ENCODE results near the gene TBC1D23.
A peak's percentile ranks its signal among the peaks of the same experiment; 100 is the strongest.
"Not testable (repeated sequence)": the region's sequence is repeated elsewhere in the genome, so short reads cannot be mapped to it uniquely, and the experiment has no call there.

TBC1D23 gene

DNA sequence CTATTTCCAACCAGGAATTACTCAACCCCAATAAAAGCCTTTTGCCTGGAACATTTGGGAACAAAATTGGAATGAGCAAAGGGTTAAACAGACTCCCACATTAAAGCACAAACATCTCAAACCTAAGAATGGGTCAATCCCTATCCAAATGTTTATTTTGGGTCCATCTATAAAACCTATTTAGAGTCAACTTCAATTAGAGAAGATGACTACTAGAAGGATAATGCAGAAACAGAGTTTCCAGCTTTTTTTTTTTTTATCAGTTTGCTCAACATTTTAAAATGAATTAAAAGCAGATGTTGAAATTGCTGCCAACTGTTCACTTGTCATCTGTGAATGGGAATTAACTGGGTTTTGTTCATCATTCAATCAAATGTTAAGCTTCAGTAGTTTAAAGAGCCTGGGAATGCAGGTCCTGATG is 4.1 kb upstream of the TBC1D23 start:
- peak; percentile 47 for DNase-seq (ENCODE audit: low read depth)

DNA sequence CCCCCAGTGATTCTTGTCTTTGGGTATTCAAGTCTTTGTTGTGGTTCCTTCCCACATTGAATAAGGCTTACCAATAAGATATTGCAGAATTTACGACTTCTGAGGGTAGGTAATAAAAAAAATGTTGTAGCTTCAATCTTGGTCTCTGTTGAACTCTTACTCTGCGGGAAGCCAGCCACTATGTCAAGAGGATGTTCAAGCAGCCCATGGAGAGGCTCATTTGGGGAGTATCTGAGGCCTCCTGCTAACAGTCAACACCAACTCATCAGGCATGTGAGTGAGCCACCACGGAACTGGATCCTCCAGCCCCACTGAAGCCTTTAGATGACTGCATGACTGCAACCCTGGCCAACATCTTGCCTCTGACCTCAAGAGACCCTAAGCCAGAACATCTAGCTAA is 3.2 kb upstream of the TBC1D23 start:
- no peak for DNase-seq (ENCODE audit: low read depth)

DNA sequence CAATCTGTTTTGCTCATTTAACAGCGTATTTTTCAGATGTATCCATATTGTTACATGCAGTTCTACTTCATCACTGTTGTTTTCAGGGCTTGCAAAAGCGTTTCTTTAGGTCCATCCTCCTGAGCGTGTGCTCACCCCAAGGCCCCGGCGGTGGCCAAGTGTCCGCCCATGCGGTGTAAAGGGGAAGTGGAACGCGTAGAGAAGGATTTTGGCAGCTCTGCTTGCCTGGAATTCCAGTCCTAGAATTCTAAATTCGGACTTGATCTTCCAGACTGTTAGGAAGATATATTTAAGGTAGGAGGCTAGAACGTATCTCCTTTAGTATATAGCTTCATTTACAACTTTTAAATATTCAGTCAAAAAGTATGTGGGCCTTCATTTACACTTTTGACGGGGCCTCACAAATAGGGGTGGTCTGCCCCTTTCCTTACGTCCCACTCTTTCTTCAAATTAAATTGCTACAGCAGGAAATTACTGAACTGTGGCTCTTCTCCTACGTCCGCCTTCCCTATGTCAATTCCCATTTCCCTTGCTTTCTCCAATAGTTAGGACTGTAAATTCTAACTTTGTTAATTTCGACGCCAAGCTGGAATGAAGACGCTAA is 609 bp upstream of the TBC1D23 start:
- DNase-seq (ENCODE audit: low read depth), result peak; percentile 67

DNA sequence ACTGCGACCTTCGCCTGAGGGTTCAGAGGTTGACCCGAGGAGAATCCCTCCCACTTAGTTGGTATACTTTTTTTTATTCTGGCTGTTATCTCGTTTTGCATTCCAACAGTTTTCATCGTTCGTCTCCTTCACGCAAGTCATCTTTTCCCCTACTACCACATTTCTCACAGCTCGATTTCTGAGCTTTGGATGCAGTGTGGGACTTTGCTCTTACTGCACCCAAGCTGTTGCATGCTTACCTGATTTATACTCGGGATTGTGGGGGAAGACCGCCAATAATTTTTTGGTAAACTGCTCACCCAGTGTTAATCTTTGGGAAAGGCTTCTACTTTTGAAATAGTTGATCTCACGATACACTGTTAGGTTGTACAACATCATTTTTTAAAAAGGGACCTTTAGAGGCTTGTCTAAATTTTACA is 702 bp downstream of the TBC1D23 start:
- no peak for DNase-seq (ENCODE audit: low read depth)

DNA sequence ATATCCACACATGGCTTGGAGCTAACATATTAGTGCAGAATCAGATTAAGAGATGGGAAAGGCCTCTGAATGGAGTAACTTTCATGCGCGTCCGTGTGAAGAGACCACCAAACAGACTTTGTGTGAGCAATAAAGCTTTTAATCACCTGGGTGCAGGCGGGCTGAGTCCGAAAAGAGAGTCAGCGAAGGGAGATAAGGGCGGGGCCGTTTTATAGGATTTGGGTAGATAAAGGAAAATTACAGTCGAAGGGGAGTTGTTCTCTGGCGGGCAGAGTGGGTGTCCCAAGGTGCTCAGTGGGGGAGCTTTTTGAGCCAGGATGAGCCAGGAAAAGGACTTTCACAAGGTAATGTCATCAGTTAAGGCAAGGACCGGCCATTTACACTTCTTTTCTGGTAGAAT is 2.1 kb downstream of the TBC1D23 start:
- DNase-seq (ENCODE audit: low read depth), result not testable (repeated sequence)

DNA sequence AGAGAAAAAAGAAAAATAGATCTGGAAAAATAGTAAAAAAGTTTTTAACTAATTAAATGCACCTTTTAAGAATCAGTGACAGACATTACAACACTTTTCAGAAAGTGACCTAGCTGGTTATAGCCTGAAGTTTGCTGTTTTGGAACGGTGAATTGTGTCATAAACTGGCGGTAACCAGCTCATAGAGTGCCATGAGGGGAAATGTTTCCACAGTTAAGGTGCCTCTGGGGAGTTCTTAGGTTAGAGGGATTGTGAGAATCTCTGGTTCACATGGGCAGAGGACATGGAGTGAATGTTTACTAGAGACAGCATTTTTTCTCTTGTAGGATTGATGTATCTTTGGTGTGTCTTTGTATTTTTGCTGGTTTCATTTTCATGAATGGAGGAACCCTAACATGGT is 2.8 kb downstream of the TBC1D23 start:
- DNase-seq (ENCODE audit: low read depth), result peak; percentile 30

DNA sequence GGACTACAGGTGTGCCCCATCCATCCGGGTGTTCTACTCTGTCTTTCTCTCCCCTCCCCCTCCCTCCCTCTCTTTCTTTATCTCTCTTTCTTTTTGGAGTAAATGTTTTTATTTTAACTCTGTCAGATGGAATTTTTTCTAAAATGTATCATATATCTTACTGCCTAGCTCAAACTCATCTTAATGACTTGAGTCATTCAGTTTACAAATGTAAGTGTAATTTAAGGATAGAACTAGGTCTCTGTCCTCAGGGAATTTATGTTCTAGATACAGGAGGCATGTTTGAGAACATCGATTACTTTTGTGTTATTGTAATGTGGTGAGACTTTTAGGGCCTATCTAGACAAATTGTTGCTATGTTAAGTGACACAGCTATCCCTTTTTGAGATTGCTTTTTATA is 3.5 kb downstream of the TBC1D23 start:
- no peak for DNase-seq (ENCODE audit: low read depth)

DNA sequence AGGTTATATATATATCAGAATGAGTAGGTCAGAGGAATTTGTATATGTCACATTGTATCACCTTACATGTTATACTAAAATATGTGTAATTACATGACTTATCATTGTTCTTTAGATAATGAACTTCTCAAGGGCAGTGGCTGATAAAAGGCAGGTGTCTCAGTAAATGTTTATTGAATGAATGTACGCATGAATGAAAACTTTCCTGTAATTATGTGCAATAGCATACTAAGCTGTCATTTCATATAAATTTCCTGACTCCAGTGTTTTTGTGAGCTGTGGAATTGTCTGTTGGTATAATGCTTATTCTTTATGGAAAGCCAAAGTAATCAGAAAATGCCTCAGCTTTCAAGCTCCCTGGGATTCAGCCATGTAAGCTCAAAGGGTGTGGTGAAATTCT is 4.2 kb downstream of the TBC1D23 start:
- peak; percentile 14 for DNase-seq (ENCODE audit: low read depth)

DNA sequence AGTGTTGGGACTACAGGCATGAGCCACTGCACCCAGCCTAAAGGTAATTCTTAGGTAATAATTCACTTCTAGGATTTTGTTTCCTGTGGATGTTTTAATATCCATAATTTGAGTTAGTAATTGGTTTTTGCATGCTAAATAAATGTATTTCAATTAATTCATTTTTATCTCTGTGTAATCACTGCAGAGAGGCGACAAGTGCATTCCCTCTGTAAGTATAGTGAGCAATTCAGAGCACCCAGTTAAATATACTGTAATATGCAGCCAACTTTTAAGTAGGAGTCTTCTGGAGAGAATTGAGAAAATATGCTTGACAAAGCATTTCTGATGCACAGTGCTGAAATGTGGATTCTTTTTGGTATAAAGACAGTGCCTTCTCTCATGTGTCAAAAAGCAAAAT is 5.7 kb downstream of the TBC1D23 start:
- no peak for DNase-seq (ENCODE audit: low read depth)

DNA sequence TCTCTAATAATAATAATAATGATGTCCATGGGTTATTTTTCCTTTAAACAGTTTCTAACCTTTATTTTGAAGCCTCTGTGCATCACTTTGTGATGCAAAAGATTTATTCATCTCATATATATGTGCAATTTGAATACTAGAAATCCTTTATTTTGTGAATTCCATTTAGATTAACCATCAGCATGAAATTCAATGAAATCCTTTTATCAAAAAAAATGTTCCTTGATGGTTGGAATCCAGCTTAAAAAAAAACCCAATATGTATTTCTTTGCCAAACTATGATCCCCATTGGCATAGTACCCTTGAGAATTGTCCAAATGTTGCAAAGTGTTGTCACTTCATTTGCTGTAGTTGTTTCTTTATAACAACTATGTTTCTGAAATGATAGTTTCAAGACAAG is 7.4 kb downstream of the TBC1D23 start:
- DNase-seq (ENCODE audit: low read depth), result peak; percentile 56

DNA sequence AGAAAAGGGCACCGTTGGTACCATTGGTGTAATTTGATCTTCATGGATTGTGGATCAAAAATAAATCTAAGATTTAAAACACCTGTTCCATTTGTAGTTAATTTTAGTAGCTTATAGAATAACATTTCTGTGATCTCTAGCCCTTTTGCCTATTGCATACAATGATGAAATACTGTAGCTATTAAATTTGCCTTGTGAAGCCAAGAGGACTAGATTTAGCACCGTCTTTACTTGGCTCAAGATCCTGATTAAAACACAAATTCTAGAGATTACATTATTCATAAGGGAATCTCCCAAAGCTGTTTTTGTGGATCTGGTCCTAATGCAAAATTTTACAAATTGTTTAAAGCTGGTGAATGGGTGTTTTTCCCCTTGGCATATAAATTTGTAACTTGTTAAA is 8.2 kb downstream of the TBC1D23 start:
- peak; percentile 87 for DNase-seq (ENCODE audit: low read depth)

DNA sequence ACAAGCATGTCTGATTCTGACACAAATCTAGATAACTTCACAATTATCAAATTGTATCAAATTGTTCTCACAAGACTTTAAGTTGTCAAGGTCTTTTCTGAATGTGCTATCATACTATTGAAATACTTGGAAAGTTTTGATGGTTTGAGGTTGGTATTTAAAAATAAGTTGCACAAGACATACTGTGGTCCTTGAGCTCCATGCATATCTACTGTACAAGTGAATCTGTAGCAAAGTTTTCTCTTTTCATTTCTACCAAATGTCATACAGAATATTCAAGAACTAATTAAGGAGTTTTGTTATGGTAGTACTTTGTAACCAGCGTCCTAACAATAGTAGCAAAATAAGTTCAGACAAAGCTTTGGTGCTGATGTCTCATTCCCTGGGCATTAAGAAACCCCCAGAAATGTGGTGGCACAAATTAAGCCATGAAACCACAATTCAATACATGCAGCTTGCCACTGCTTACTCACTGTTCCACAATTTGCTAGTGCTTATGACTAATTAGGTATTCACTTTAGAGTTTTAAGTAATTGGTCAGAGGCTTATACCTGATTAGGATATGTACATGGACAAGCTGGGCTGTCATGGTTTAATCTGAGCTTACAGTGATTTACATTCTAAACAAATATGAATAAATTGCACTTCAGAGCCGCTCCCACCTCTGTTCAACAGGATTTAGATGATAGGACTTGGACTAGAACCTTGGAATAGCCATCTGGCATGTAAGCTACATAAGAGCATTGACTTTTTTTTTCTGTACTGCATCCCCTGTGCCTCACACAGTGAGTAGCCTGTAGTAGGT is 8.8 kb downstream of the TBC1D23 start:
- peak; percentile 85 for DNase-seq (ENCODE audit: low read depth)

DNA sequence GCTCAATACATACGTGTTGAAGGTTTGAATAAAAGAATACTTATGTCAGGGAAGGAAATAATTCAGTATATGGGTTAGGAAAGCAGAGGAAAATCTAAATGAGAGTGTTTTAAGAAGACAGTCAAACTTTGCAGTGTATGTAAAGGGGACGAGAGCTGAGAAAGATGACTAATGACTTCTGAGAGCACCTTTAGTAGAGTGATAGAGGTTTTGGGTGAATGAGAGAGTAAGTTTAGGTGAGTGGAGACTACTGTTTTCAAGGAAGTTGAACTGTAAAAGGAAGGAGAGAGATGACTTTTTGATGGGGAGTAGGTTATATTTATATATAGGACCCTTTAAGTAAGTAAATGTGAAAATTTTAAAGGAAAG is 9.4 kb downstream of the TBC1D23 start:
- no peak for DNase-seq (ENCODE audit: low read depth)

DNA sequence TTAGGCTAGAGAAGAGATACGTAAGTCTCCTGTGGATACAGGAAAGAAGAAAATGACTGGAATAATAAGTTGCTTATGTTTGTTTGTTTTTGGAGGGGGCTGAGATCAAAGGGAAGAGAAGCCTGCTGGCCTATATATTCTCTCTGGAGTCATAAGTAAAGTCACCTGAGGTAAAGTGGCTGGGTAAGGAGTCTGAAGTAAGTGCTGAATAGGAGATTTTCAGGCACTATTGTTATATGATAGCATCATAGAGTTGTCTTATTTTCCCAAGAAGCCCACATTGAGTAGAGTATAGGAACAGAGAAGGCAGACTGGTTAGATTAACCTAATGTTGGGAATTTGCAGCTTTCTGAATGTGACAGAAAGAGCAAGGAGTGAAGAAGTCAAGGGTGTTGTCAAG is 10.7 kb downstream of the TBC1D23 start:
- no peak for DNase-seq (ENCODE audit: low read depth)

DNA sequence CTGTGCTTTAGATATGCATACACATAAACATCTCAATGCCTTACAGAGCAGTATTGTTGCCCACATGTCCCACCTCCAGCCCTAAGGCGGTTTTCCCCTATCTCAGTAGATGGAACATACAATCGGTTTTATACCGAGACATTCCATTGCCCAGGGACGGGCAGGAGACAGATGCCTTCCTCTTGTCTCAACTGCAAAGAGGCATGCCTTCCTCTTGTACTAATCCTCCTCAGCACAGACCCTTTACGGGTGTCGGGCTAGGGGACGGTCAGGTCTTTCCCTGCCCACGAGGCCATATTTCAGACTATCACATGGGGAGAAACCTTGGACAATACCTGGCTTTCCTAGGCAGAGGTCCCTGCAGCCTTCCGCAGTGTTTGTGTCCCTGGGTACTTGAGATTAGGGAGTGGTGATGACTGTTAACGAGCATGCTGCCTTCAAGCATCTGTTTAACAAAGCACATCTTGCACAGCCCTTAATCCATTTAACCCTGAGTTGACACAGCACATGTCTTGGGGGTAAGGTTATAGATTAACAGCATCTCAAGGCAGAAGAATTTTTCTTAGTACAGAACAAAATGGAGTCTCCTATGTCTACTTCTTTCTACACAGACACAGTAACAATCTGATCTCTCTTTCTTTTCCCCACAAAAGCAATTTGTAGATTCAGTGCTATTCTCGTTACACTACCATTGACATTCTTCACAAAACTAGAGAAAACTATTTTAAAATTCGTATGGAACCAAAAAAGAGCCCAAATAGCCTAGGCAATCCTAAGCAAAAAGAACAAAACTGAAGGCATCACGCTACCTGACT is 12.2 kb downstream of the TBC1D23 start:
- not testable (repeated sequence) for DNase-seq (ENCODE audit: low read depth)

DNA sequence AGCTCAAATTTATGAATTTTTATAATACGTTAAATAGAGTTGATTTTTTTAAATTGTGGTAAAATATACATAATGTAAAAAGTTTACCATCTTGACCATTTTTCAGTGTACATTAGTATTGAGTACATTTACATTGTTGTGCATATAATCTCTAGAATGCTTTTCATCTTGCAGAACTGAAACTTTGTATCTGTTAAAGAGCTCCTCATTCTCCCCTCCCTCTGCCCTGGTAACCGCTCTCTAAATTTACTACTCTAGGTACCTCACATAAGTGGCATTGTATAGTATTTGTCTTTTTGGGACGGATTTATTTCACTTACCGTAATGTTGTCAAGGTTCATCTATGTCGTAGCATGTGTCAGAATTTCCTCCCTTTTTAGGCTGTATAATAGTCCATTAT is 13.6 kb downstream of the TBC1D23 start:
- no peak for DNase-seq (ENCODE audit: low read depth)

DNA sequence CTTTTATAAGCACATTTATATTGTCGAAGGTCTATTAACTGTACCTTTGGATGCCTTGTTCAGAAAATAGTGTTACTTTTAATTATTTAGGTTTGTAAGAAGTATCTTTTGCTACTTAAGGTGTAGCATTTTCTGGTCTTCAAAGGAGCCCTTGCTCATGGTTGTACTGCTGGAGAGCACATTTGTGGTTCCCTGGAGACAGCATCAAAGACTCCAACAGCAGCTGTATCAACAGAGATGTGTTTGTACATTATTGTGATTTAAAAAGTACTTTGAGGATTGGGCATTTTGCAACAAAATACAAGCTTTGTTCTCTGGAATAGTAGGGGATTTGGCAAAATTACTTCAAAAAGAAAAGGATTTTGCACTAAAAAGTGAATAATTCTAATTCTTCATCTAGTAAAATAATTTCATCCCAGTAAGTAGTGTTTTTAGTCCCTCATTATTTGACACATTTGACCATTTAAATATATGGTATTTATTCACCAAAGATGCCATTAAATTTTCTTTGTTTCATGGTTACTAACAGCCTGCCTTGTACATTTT is 16.5 kb downstream of the TBC1D23 start:
- DNase-seq (ENCODE audit: low read depth), result no peak

DNA sequence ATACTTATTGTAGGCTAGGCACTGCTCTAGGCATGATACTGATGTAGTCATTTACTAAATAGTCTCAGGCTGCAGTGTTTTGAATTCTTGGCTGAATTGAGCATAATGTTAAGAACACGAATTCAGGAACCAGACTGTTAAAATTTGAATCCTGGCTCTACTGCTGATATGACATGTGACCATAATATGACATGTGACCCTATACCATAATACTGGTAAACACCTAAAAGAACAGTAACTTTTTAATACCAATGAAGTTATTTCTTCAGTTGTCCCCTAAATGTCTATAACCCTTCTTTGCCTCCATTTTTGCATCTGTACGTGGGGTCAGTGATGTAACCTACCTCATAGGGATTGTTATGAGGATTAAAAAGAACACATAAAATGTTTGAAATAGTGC is 18.1 kb downstream of the TBC1D23 start:
- no peak for DNase-seq (ENCODE audit: low read depth)

DNA sequence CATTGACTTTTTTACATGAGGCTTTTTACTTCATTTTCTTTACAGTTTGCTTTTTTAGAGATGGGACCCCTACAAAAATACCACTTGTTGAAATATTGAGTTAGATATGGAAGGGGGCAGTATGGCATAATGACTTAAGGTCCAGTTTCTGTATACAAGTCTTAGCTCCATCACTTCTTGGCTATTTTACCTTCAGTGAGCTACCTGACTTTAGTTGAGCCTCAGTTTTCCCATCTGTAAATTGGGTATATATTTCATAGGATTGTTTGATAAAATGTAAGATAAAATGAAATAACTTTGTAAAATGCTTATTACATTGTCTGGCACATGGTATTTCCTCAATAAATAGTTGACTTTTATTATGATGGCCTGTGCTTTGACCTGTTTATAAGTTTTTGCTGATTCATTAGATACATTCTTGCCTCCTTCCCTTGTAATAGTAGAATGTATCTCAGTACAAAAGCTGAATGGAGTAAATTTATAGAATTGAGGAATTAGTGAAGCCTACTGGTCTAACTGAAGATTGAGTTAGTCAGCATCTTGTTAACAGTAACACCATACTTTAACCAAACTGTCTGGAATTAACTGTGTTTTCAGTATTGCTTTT is 27.6 kb downstream of the TBC1D23 start:
- DNase-seq (ENCODE audit: low read depth), result no peak

DNA sequence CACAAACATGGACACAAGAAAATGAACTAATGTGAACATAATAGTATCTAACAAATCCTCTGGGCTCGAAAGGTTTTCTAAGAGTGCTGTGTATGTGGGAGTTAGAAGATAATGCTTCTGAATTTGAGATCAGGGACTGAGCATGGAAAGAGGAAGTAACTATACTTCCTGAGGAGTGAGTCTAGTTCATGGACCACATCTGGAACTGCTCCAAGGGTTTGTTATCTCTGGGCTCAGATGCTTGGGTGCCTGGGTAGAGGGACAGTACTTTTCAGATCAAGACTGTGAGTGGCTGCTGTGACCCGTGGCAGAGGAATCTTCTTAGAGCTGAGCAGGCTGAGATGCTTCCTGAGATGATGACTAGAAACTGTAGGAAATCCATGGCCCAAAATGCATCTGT is 28.5 kb downstream of the TBC1D23 start:
- DNase-seq (ENCODE audit: low read depth), result no peak

DNA sequence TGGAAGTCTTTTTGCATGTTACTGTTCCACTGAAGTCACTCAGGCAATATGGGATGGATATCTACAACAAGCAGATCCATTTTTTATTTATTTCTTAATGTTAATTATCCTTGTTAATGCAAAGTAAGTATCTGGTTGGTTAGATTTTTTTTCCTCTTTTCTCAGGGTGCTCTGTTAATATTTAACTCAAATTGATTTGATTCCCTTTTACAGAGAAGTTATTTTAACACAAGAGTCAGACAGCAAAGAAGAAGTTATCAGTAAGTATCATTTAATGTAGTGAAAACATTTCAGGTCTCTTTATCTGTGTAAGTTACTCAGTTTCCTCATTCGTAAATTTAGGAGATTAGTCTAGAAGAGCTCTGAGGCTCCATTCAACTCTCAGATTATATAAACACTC is 34.3 kb downstream of the TBC1D23 start:
- DNase-seq (ENCODE audit: low read depth), result no peak

DNA sequence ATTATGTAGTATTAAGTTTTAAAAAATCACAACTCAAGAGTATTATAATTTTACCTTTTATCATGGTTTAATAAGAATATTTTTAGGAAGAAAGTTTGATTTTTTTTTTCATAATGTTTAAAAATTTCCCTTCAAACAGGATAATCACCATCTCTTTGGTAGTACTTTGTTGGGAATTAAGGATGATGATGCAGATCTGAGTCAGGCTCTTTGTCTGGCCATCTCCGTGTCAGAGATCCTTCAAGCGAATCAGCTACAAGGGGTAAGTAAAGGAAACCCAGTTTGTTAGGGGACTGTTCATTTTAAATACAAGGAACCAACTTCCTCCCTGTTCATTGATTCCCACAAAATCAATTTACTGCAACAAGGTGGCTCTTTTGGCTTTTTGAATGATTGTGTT is 37.0 kb downstream of the TBC1D23 start:
- no peak for DNase-seq (ENCODE audit: low read depth)
